Fibroblast of villous mesenchyme (primary cell): Measurements from ENCODE around the gene RYR2. TPM values are rescaled to one million over a fixed set of nuclear protein-coding genes. Genes with fewer than 3 reads are reported as not detected.

ENCODE experiments used
- DNase-seq: peaks from one replicate; pipeline ENCODE4 v3.0.0-alpha.2; 2010; ENCODE audit warnings: low read depth
- H3K4me3 ChIP-seq: 2 replicates; pipeline ENCODE4 v1.5.1; 2011; ENCODE audit warnings: low read depth, mild to moderate bottlenecking, low read length
- CTCF ChIP-seq: IDR thresholded peaks from 2 replicates; pipeline ENCODE4 v1.5.1; 2012; ENCODE audit warnings: low read depth, mild to moderate bottlenecking, low read length; ENCODE audit not compliant: insufficient read depth
- total RNA-seq: library from RNA; depleted of rRNA; stranded (reverse); fragments of >200 nt; gene quantifications from 2 replicates; pipeline ENCODE4 v1.2.3, GENCODE V29; 2012

The RYR2 gene
- total RNA-seq, 1 donor = not detected

DNA sequence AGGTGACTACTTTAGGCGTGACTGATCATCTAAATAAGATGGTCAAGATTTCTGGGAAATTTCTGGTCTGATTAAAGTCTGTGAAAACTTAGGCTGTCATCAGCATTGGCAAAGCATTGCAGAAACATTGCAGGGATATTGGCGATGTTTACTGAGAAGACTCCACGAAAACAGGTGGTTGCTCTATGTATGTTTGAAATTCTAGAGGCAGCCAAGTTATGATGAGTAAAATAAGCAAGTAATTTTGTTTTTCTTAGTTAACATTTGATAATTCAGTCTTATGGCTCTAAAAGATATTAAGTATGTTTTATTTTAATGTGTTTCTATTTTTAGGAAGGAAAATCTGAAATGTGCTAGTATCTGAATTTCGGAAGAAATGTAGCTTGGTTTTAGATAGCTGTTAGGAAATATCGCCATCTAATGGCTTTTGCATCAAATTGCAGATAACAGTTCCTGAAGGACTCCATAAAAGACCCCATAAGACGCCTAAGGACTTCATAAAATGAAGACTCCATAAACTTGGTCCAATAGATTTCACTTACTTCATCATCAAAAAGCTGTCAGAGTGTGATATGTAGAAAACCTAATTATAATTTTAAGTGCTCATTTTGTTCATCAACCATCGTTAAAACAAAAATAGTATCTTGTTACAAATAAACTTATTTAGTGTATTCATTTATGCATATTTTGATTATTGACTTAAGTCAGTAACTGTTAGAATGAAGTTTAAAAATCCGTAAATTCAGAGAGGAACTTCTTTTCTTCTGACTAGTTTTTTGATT is 344.6 kb downstream of the RYR2 start:
- peak; percentile 69 for TF ChIP-seq CTCF
- peak; percentile 35 for DNase-seq
- H3K4me3 ChIP-seq = no peak overlapping the region

- no peak overlapping the region for H3K4me3 ChIP-seq
- no peak for TF ChIP-seq CTCF
- no peak for DNase-seq
These were observed 345.1 kb downstream of the RYR2 start for GRCh38 chr1:237387144-237387505.

- TF ChIP-seq CTCF = no peak
- no peak overlapping the region for H3K4me3 ChIP-seq
- peak; percentile 6 for DNase-seq
These were observed 348.8 kb downstream of the RYR2 start for GRCh38 chr1:237390823-237391222.

DNA sequence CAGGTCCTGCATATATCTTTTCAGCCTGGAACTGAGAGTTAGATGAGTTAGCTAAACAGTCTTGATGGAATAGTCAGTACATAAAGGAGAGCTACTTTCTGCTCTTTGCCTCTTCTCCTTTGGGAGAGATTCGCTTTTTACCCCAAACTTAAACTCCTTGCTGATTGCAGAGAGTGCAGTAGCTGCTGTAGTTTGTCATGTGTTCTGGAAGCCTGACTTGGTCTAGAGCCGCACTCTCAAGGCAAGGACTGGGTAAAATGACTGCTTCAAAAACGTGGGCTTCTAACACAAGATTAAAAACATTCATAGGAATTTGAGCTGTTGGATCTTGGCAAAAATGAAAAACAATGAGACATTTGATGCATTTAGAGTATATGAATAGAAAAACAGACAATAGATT is 351.6 kb downstream of the RYR2 start:
- no peak overlapping the region for H3K4me3 ChIP-seq
- no peak for TF ChIP-seq CTCF
- DNase-seq = no peak

- no peak for TF ChIP-seq CTCF
- no peak for DNase-seq
These were observed 352.3 kb downstream of the RYR2 start for GRCh38 chr1:237394281-237394680.

GRCh38 chr1:237396426-237396825 is 354.4 kb downstream of the RYR2 start:
- no peak for TF ChIP-seq CTCF
- DNase-seq = no peak

More at GRCh38 chr1:237394281-237394680, 352.3 kb downstream of the RYR2 start:
- H3K4me3 ChIP-seq = no peak overlapping the region

GRCh38 chr1:237398751-237399150 is 356.8 kb downstream of the RYR2 start:
- TF ChIP-seq CTCF = no peak
- H3K4me3 ChIP-seq = no peak overlapping the region
- DNase-seq = no peak

More at GRCh38 chr1:237396426-237396825, 354.4 kb downstream of the RYR2 start:
- no peak overlapping the region for H3K4me3 ChIP-seq
